Frontal cortex (tissue), 4 donors: ENCODE measurements around the gene SERPINE2. TPM values are rescaled to one million over a fixed set of nuclear protein-coding genes. Genes with fewer than 3 reads are reported as not detected.

ENCODE experiments used
- DNase-seq, 2 donors: peaks; one replicate each; pipeline ENCODE4 v3.0.0; 2012; ENCODE audit warnings: low spot score in 2 of 2
- FAIRE-seq: peaks from 2 replicates; lab custom pipeline; 2012; peaks lifted over from hg19 to GRCh38; lab: Jason Lieb, UNC
- total RNA-seq: library from RNA; depleted of rRNA; stranded (reverse); fragments of >200 nt; gene quantifications from one replicate; pipeline ENCODE4 v1.2.3, GENCODE V29; 2014
- donor health status: control.
- donor health status: control.
- donor health status: control.

The SERPINE2 gene
- total RNA-seq, 1 donor from 2014 or later: 36.3 TPM

DNA sequence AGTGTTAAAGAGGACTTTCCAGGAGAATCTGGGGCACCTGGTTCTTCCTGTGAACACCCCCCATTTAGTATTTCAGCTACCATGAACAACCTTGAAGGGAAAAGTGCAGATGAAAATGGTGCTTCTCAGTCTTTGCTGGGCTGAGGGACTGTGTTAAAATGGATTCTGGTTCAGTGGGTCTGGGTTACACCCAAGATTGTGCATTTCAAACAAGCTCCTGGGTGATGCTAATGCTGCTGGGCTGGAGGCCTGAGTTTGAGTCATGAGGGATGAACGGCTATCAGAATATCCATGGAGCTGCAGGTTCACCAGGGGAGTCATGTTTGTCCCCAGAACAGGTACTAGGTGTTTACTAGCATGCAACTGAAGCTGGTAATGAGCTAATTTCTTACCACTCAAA lies 57.8 kb downstream of the SERPINE2 start:
- FAIRE-seq (no peak), DNase-seq (no peak)

DNA sequence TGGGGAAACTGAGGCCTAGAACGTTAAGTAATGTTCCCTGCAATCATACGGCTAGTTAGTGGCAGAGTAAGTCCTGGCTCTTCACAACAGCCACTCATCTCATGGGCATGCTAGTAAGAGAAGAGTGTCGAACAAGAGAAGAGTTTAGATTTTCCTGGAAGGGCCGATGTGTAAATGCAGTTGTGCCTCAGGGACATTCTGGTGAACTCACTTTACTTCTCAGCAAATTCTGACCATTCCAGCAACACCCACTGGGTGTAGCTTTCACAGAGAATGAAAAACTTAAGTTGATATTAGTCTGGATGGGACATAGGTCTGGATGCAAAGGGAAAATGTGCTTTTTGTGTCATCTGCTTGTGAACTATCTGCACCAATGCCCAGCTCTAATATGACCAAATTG lies 58.3 kb downstream of the SERPINE2 start:
- FAIRE-seq (no peak), DNase-seq (no peak)

DNA sequence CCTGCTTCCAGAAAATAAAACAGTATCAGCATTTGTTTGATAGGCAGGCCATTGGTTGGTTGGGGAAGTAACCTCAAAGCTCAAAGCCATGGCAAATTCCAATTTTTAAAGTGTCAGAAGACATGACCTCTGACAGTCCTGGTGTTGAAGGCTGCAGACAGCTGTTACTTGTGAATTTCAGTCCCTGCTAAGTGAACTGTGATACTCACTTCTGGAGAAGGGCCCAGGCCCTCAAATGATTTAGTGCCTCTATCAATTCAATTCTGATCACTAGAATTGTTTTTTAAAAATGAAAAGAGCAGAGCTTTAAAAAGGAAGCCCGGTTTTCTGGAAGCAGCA lies 58.7 kb downstream of the SERPINE2 start:
- FAIRE-seq (no peak), DNase-seq (no peak)

DNA sequence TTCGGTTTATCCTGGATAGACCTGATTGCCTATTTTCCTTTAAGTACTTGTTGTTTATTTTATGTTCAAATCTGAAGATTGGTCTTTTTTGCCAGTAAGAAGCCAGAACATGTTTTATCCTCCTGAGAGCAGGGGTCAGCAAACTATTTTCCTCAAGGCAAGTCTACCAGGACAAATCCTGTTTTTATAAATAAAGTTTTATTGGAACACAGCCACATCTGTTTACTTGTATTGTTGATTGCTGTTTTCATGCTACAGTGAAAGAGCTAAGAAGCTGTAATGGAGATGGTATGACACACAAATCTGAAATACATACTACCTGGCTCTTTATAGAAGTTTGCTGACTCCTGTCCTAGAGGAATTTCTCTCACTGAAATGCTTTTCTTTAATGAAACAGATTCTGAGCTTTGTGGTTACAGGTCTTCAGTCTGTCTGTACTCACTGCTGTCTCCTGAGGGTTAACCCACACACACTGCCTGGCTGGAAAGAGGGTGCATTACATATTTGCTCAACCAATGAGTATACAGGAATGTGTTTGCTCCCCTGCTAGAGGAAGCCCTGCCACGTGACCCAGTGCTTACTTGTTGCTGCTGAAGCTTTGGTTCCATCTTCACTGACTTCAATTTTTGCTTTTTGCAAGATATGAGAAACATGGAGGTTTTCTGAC lies 59.2 kb downstream of the SERPINE2 start:
- DNase-seq: no peak
- no peak for FAIRE-seq

DNA sequence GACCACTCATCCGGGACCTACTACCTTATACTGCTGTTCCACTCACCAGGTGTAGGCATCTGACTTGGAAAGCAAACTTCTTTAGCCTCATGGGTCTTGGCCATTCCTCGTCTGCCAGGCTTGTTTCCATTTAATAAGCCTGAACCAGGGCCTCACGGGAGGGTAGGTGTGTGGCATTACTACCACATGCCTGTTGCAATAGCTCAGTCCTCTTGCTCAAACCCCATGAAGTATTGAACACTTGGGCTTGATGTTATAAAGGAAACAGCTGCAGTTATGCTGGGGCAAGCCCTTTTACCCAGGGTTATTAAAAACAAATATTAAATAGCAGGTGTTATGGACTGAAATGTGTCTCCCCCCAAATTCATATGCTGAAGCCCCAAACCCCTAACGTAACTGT lies 60.6 kb downstream of the SERPINE2 start:
- FAIRE-seq (no peak), DNase-seq (no peak)

DNA sequence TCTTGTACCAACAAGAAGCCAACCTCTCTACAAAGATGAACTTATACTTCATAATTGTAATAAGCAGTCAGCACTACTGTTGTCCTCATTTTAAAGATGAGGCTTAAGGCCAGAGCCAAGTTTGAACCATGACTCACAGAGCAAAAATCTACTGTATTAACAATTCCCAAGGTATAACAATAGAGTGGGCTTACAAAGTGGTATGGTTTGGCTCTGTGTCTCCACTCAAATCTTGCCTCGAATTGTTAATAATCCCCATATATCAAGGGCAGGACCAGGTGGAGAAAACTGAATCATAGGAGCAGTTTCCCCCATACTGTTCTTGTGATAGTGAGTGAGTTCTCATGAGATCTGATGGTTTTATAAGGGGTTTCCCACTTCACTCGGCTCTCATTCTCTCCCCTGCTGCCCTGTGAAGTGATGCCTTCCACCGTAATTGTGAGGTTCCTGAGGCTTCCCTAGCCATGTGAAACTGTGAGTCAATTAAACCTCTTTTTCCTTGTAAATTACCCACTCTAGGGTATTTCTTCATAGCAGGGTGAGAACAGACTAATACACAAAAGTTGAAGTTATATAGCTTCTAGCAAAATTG lies 62.4 kb downstream of the SERPINE2 start:
- no peak for FAIRE-seq
- no peak for DNase-seq

DNA sequence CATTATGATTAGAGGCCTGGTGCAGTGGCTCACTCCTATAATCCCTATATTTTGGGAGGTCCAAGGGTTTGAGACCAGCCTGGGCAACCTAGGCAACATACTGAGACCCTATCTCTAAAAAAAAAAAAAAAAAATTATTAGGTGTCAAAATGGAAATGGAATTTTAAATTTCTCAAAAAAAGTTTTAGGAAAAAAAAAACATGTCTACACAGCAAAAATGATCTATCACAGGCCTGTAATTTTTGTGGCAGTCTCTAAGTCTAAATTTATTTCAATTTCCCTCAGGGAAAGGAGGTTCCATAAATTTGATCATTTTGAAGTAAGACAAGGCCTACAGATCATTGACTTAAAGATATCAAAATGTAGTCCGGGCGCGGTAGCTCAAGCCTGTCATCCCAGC lies 65.5 kb downstream of the SERPINE2 start:
- FAIRE-seq: no peak
- no peak for DNase-seq

DNA sequence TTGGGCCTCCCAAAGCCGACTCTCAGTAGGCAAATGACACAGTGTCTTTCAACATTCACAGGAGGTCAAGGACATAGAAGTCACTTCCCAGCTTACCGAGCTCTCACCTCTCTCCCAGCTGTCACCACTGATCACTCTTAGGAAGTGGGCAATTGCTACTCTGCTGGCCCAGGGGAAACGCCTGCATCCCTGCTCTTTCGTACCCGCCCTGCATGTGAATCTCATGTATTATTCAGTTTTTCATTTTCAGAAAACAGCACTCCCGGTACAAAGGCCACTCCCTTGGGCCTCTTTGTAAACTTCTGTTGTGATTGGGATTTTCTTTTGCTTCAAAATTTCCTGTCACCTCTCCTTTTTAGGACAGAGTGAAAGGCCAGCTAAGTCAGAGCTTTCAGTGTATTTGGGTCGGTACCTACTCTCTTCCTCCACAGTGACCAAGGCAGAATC lies 66.4 kb downstream of the SERPINE2 start:
- no peak for DNase-seq

DNA sequence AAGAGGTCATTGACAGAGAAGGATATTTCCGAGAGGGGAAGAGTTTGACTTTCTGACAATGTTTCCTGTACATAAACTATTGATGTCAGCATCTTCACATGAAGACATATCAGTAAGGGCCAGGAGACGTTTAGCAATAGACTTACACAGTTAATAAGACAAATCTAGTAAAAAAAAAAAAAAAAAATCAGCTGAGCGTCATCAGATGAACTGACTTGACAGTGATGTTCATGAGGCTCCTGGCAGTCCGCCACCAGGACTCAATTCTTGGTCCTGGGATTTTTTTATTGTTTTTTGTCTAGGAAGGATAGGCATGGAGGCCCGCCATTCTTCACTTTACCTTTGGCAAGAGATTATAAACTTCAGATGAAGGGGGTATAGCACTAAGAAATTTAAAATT lies 67.4 kb downstream of the SERPINE2 start:
- FAIRE-seq (no peak), DNase-seq (no peak)

More for the DNA sequence above, 66.4 kb downstream of the SERPINE2 start:
- FAIRE-seq: no peak

DNA sequence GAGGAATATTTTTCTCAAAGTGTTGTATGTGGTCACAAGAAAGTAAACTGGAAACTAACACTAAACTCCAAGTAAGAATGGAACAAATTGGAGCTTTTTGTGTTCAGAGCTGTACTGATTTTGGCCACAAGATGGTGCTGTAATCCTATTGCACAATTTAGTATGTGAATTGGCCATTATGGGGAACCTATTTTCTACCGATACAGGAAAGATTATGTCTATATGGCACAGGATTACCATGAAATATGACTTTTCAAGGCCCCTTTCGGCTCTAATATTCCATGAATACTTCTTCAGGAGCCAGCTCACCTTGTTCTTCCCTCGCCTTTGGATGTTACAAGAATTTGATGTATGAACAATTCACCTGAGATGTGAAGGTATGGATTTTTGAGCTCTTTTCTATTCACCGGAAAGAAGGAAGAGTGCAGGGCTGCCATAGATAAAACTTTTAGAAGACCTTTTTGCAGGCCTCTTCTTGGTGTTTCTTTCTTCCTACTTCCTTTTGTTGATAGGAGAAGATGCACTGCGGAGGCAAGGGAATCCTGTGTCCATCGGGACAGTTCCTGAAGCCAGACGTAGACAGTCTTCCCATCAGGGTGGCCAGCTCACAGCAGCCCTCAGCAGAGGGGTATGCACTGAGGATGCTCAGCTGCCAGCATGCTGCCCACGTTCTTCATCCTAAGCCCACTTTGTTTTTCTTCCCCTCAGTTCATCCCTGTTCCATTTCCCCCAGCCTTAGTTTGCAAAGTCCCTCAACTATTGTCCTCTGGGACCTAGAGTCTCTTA lies 68.5 kb downstream of the SERPINE2 start:
- FAIRE-seq: peak; percentile 88
- peak in 1 of 2 donors; percentile 19 for DNase-seq

DNA sequence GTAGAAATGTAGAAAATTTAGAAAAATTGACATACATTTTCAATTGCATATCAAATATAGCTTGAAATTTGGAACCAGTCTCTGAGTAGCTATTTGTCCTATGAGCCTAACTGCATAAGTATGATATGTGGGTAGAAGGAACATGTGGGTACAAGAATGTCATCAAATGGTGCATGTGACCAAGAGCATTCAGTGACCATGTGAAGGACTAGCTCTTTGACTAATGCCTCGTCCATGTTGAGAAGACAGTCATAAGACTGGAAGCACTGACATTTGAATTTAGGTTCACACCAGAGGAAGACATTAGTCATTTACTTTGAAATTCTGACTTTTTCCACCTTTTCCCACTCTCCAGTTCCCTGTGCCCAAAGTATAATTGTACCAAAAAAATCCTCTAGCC lies 69.2 kb downstream of the SERPINE2 start:
- DNase-seq (no peak), FAIRE-seq (no peak)

DNA sequence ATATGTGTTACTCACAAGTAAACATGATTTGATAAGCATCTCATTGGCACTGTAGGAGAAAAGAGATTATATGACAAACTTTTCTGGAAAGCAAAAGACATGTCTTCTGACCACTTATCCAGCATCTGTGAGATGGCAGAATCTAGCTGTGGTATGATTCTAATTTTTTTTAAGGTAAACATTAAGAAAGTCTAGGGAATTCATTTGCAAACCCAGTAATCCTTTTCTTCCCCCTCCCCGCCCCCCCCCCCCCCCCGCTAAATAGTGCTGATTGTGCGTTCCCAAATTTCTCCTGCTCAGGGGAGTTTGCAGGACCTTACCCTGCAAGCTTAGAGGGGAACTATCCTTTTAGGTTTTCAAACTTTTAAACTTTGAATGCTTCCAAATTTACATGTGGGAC lies 69.8 kb downstream of the SERPINE2 start:
- FAIRE-seq: no peak
- no peak for DNase-seq

DNA sequence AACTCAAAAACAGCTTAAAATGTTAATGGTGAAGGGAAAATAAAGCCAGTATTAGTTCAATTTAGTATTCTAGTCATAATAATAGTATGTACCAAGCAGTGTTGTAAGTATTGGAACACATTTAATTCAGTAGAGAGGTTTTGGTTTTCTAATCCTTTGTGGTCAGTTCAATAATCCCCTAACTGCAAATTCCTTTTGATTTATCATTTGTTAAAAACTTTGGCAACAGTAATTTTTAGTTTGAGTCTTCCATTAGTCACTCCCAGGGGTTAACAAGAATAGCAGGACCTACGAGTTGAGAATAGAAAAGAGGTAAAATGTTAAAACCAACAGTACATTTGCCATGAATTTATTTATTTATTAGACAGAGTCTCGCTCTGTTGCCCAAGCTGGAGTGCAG lies 71.1 kb downstream of the SERPINE2 start:
- FAIRE-seq: no peak
- no peak for DNase-seq

DNA sequence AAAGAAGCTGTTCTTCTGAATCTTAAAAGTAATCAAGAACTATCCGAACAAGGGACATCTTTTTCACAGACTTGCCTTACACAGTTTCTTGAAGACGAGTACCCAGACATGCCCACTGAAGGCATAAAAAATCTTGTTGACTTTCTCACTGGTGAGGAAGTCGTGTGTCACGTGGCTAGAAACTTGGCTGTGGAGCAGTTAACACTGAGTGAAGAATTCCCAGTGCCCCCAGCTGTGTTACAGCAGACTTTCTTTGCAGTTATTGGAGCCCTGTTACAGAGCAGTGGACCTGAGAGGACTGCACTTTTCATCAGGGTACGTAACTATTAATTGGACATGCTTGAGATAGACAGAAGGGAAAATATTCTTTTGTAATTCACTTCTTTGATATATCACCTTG lies 79.4 kb downstream of the SERPINE2 start:
- FAIRE-seq (no peak), DNase-seq (peak in 1 of 2 donors; percentile 11)

DNA sequence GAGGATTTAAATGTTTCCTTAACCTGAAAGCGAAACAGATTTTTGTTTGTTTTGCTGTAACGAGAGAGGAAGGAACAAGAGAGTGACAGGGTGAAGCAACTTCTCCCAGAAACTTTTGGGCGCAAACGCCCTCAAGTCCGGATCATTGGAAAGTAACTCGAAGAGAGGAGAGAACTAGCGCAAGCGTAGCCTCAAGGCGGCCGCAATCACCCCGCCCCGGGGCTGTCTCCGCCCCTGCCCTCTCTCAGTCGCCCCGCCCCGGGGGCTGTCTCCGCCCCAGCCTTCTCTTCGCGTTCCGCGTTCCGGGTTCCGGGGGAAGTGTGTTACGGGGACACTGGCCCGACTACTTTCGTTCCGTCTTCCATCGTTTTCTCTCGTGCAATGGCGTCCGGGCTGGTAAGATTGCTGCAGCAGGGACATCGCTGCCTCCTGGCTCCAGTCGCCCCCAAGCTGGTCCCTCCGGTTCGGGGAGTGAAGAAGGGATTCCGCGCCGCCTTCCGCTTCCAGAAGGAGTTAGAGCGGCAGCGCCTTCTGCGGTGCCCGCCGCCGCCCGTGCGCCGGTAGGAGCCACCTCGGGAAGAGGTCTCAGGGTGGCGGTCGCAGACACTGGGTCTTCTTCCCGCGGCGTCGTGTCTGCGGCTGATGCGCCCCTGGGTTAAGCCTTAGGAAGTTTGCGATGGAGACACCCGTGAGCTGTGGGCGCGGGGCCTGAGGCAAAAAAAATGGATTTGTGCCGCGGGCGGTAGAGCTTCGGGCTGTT lies 81.8 kb downstream of the SERPINE2 start, which contains the start of gene MRPL44:
Gene MRPL44, plus strand, starts transcription at position 372 of the 760 bp plus-strand sequence. Its CDS starts 10 bp downstream, at position 382.
- DNase-seq (peak; percentile 86 to 90), FAIRE-seq (no peak)

DNA sequence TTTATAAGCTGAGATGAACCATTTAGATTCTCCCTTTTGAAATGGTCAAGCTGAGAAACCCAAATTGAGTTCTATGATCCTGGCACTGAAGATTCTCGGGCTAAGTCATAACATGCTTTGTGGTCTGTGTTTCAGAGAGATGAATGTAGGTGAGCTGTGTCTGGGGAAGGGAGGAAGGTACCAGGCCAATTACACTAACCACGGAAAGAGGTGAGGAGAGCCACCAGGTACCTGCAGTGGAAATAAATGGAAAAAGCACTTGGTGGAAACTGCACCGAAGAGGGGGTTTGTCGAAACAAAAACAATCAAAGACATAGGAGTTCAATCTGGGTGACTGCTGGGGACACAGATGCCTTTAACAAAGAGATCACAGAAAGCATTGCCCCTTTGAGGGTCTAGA lies 82.8 kb downstream of the SERPINE2 start:
- FAIRE-seq (no peak), DNase-seq (no peak)

DNA sequence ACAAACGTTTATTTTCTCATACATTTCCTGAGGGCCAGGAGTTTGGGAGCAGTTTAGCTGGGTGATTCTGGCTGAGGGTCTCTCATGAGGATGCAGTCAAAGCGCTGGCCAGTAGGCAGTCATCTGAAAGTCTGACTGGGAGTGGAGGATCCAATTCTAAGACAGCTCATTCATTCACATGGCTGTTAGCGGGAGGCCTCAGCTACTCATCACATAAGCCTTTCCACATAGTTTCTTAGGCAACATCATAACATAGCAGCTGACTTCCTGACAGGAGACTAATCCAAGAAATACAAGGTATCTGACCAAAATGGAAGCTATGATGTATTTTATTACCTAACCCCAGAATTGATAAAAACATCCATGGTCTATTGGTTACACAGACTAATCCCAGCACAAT lies 84.7 kb downstream of the SERPINE2 start:
- DNase-seq: no peak

DNA sequence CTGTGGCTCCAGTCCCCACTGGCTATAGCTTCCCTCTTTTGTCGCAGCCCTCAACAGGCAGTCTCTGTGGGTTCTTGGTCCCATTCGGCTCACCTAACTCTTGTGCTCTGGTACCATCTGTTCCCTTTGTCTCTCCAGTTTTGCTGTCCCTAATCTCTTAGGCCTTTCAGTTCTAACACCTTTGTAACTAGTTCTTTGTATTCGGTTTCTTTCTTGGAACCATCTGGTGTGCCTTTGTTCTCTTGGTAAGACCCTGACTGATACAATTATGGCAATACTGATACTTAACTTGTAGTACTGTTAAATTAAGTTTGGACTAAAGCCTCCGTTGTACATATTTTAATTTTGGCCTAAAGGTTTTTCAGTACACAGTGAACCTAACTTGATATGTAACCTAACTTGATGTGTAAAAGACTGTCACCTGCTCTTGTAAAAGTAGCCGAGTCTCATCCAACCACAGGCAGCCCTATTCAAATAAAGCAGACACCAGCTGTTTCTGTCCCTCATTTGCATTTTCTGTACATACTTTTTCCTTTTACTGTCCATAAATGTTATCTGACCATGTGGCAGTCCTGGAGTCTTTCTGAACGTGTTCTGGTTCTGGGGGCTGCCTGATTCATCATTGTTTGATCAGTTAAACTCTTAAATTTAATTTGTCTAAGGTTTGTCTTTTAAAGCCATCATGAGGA lies 86.7 kb downstream of the SERPINE2 start:
- FAIRE-seq (no peak), DNase-seq (no peak)

More for the DNA sequence above, 84.7 kb downstream of the SERPINE2 start:
- no peak for FAIRE-seq

DNA sequence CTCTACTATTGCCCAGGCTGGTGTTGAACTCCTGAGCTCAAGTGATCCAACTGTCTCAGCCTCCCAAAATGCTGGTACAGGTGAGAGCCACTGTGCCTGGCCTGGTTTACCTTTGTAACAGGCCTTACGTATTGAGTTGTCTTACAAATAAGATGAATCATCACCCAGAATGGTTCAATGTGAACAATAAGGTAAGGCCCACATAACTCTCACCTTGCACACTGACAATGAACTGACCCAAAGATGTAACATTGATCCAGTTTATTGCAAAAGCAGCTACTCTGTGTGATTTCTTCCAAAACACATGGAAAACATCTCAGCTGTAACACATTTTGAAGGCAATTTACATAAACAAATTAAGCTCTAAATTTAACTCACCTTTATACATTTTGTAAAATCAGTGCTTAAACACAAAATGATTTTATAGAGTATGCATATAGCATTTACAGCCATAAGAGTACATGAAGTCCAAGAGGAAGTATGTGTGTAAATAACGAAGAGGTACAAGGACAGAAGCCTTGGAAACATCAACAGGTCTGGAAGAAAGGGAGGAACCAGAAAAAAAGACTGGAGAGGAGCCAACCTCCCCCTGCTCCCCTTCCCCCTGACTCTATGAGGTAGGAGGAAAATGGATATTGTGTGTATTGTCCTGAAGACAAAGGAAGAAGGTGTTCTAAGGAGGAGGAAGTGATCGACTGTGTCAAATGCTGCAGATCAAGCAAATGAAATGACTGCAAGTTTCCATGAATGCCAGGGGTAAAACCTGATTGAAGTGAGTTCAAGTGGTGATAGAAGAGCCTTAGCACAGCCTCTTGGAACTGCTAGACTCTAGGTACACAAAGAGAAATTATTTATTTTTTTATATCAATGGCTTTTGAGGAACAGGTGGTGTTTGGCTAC lies 88.4 kb downstream of the SERPINE2 start:
- DNase-seq: no peak
- FAIRE-seq: no peak
